HG03432 (cell line): ENCODE data around the gene LHPP.

ENCODE experiments used
- ATAC-seq: cut with Tn5 transposase; IDR thresholded peaks from one replicate; pipeline ENCODE4 v1.9.1; 2021; ENCODE audit warnings: mild to moderate bottlenecking, moderate library complexity; ENCODE audit not compliant: unreplicated experiment

LHPP gene

GRCh38 chr10:124520558-124521428 lies 59.2 kb downstream of the LHPP start:
- ATAC-seq = no peak

GRCh38 chr10:124521429-124521871 lies 59.8 kb downstream of the LHPP start:
- no peak for ATAC-seq

- no peak for ATAC-seq
Observed at GRCh38 chr10:124522131-124522932, 60.7 kb downstream of the LHPP start.

GRCh38 chr10:124522933-124523871 lies 61.6 kb downstream of the LHPP start:
- no peak for ATAC-seq

- ATAC-seq = no peak
Observed at GRCh38 chr10:124523901-124524300, 62.3 kb downstream of the LHPP start.

- no peak for ATAC-seq
Observed at GRCh38 chr10:124524991-124525653, 63.5 kb downstream of the LHPP start.

- no peak for ATAC-seq
Observed at GRCh38 chr10:124525751-124526600, 64.4 kb downstream of the LHPP start.

GRCh38 chr10:124526621-124527267 lies 65.1 kb downstream of the LHPP start:
- ATAC-seq = no peak

- no peak for ATAC-seq
Observed at GRCh38 chr10:124527874-124528395, 66.3 kb downstream of the LHPP start.

GRCh38 chr10:124529661-124530214 lies 68.1 kb downstream of the LHPP start:
- ATAC-seq = peak; percentile 18

- peak; percentile 89 for ATAC-seq
Observed at GRCh38 chr10:124530215-124530665, 68.6 kb downstream of the LHPP start.

- no peak for ATAC-seq
Observed at GRCh38 chr10:124530816-124531215, 69.2 kb downstream of the LHPP start.

GRCh38 chr10:124532106-124532641 lies 70.6 kb downstream of the LHPP start:
- no peak for ATAC-seq

GRCh38 chr10:124532788-124533187 lies 71.2 kb downstream of the LHPP start:
- no peak for ATAC-seq

- ATAC-seq = no peak
Observed at GRCh38 chr10:124533266-124533665, 71.6 kb downstream of the LHPP start.

- peak; percentile 50 for ATAC-seq
Observed at GRCh38 chr10:124534231-124534798, 72.7 kb downstream of the LHPP start.

- ATAC-seq = no peak
Observed at GRCh38 chr10:124534826-124535601, 73.4 kb downstream of the LHPP start.
